Measurements from ENCODE around the gene FBLN5.
A peak's percentile ranks its signal among the peaks of the same experiment; 100 is the strongest.

The FBLN5 gene

GRCh38 chr14:91947475-91948184, at the start of gene FBLN5:
Gene FBLN5 (minus strand): TSS chr14:91947694. CDS start chr14:91947229, 465 bp downstream.
- H3K4me3 Mint-ChIP-seq, result peak within 1 kb of the TSS; percentile 74
- H3K36me3 Mint-ChIP-seq, result no peaks in the 10 kb centered on the region
- H3K4me1 Mint-ChIP-seq, result peaks cover 13% of the 10 kb centered on the region
- no peaks in the 10 kb centered on the region for H3K9me3 Mint-ChIP-seq
- peak within 1 kb of the TSS; percentile 58 for H3K27ac Mint-ChIP-seq
- peak; percentile 80 for ATAC-seq
- peak; percentile 18 to 56 for DNase-seq (ENCODE audit: low spot score in 2 of 2)

- ATAC-seq, result peak; percentile 58
- Mint-ChIP-seq H3K27ac (peak overlapping the region; percentile 9), H3K4me1 (peaks cover 27% of the 10 kb centered on the region), H3K36me3 (peaks cover 87% of the 10 kb centered on the region), H3K9me3 (no peaks in the 10 kb centered on the region), H3K4me3 (no peak overlapping the region)
- no peak for DNase-seq (ENCODE audit: low spot score in 2 of 2)
Observed at GRCh38 chr14:91996948-91997371, 49.5 kb upstream of the FBLN5 start.

DNA sequence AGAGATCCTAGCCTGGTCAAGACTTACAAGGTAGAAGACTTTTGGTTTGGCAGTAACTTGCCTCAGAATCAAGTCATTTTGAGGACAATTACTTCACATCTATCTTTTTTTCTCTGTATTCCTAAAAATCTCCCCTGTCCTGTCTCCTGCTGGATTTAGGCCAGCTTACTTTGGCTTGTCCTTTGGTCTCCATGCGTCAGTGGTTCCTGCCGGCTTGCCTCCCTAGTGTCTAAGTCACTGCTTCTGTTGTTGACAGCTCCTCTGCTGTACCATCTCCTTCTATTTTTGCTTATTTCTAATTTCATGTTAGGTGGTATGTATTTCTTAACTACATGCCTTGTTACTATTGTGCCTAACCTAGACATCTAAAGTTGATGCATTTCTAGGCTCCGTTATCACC, 39.7 kb upstream of the FBLN5 start:
- no peaks in the 10 kb centered on the region for H3K9me3 Mint-ChIP-seq
- H3K36me3 Mint-ChIP-seq, result peaks cover 91% of the 10 kb centered on the region
- H3K27ac Mint-ChIP-seq, result peak overlapping the region; percentile 1
- H3K4me3 Mint-ChIP-seq, result no peak overlapping the region
- H3K4me1 Mint-ChIP-seq, result peaks cover 8% of the 10 kb centered on the region
- ATAC-seq (no peak), DNase-seq (ENCODE audit: low spot score in 2 of 2) (no peak)

DNA sequence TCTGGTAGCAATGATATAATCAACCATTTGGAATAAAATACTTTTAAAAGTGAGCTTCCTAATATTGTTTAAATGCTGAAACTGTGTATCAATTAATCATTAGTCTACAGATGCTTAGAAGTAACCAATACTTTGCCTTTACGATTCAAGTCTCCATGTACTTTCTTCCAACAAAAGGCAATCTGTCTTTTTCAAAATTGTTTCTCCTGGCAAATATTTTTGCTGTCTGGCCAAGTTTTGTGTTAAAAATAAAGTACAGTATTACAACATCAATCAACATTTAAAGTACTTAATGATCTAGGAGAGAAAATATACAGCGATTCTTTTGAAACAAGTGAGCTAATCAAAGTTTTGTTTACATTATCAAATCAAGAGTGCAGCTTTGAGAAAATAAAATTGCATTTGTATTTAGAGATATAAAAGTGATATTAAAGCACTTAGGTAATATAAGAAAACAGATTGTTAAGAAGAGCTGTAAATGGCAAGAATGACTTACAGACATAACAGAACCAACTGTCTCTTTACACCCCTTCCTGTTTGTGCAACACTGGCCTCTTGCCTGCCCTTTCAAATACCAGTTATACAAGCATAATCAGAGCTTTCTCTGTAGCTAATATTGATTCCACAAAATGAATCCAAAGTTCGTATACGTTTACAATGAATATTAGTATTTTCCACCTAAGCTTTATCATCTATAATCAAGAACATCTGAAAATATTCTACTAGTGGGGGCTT, 38.2 kb upstream of the FBLN5 start:
- no peak for DNase-seq (ENCODE audit: low spot score in 2 of 2)
- Mint-ChIP-seq H3K9me3 (no peaks in the 10 kb centered on the region), H3K36me3 (peaks cover 76% of the 10 kb centered on the region), H3K27ac (no peak overlapping the region), H3K4me1 (peaks cover 8% of the 10 kb centered on the region), H3K4me3 (no peak overlapping the region)
- ATAC-seq, result no peak

- Mint-ChIP-seq H3K9me3 (no peaks in the 10 kb centered on the region), H3K36me3 (peaks cover 71% of the 10 kb centered on the region), H3K4me1 (peaks cover 8% of the 10 kb centered on the region), H3K4me3 (no peak overlapping the region), H3K27ac (no peak overlapping the region)
- no peak for DNase-seq (ENCODE audit: low spot score in 2 of 2)
- no peak for ATAC-seq
Observed at GRCh38 chr14:91985008-91985407, 37.5 kb upstream of the FBLN5 start.

DNA sequence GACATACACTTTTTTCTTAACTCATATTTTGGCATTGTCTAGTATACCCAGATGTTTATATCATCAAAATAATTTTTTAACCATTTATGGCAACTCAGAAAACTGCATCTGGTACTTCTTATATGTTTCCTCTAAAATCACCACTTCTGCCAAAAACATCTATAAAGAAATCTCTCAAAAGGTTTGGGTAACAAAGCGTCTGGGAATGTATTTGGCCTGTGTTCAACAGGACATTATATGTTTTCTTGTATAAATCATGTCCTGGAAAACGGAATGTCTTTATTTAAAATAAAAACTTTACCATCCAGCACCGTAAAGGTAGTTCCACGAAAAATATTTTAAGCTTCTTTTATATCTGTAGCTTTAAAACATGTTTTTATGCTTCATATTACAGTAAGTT, 36.1 kb upstream of the FBLN5 start:
- H3K27ac Mint-ChIP-seq, result no peak overlapping the region

DNA sequence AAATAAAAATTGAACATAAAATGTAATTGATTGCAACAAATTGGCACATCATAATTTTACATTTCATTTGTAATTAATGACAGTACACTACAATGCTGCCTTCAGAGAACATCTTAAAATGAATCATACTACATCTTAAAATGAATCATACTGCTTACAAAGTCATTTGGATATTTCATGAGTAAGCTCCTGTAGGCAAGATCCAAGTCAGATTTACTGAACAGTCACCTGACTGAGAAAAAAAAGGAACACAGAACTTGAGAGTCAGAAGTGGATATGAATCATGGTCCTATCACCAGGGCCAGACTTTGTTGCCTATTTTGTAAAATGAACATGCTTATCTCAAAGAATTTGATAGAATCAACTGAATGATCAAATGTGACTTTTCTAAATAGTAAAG, 32.7 kb upstream of the FBLN5 start:
- Mint-ChIP-seq H3K9me3 (no peaks in the 10 kb centered on the region), H3K4me3 (no peak overlapping the region), H3K36me3 (peaks cover 68% of the 10 kb centered on the region), H3K27ac (peak overlapping the region; percentile 4), H3K4me1 (peaks cover 21% of the 10 kb centered on the region)
- ATAC-seq (peak; percentile 99), DNase-seq (ENCODE audit: low spot score in 2 of 2) (no peak)

More for the DNA sequence above, 36.1 kb upstream of the FBLN5 start:
- no peak for DNase-seq (ENCODE audit: low spot score in 2 of 2)
- no peaks in the 10 kb centered on the region for H3K9me3 Mint-ChIP-seq
- no peak overlapping the region for H3K4me3 Mint-ChIP-seq
- H3K36me3 Mint-ChIP-seq, result peaks cover 71% of the 10 kb centered on the region
- H3K4me1 Mint-ChIP-seq, result peaks cover 21% of the 10 kb centered on the region
- ATAC-seq, result no peak

GRCh38 chr14:91977884-91978283, 30.4 kb upstream of the FBLN5 start:
- Mint-ChIP-seq H3K4me1 (peaks cover 17% of the 10 kb centered on the region), H3K36me3 (peaks cover 68% of the 10 kb centered on the region), H3K4me3 (no peak overlapping the region), H3K27ac (no peak overlapping the region), H3K9me3 (no peaks in the 10 kb centered on the region)
- DNase-seq (ENCODE audit: low spot score in 2 of 2), result no peak
- no peak for ATAC-seq

GRCh38 chr14:91975763-91976162, 28.3 kb upstream of the FBLN5 start:
- Mint-ChIP-seq H3K9me3 (no peaks in the 10 kb centered on the region), H3K27ac (no peak overlapping the region), H3K4me1 (peaks cover 13% of the 10 kb centered on the region), H3K36me3 (peaks cover 90% of the 10 kb centered on the region), H3K4me3 (no peak overlapping the region)
- DNase-seq (ENCODE audit: low spot score in 2 of 2), result no peak
- no peak for ATAC-seq

GRCh38 chr14:91971188-91971778, 23.8 kb upstream of the FBLN5 start:
- H3K9me3 Mint-ChIP-seq, result no peaks in the 10 kb centered on the region
- H3K4me1 Mint-ChIP-seq, result peaks cover 7% of the 10 kb centered on the region
- ATAC-seq (no peak), DNase-seq (ENCODE audit: low spot score in 2 of 2) (no peak)
- no peak overlapping the region for H3K4me3 Mint-ChIP-seq
- peak overlapping the region; percentile 43 for H3K27ac Mint-ChIP-seq
- peaks cover 92% of the 10 kb centered on the region for H3K36me3 Mint-ChIP-seq

DNA sequence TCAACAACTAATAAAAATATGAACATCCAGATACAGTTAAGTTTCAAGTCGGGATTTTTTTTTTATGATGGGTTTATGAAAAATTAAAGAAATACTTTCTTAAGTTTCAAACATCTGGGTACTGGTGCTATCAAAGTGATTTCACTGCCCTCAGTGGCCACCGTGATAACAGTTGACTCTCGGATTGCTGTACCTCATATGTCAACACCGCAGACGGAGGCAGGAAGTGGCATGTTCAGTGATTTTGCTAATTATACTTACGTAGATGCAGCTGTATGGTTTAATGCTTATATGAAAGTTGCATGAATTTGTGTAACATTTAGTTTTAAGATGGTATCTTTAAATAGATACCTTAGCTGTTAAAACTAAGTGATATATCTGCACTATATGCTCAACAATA, 20.8 kb upstream of the FBLN5 start:
- DNase-seq (ENCODE audit: low spot score in 2 of 2) (no peak), ATAC-seq (peak; percentile 88)
- H3K27ac Mint-ChIP-seq, result peak overlapping the region; percentile 26
- H3K36me3 Mint-ChIP-seq, result peaks cover 63% of the 10 kb centered on the region
- H3K4me3 Mint-ChIP-seq, result no peak overlapping the region
- no peaks in the 10 kb centered on the region for H3K9me3 Mint-ChIP-seq
- H3K4me1 Mint-ChIP-seq, result peaks cover 13% of the 10 kb centered on the region

DNA sequence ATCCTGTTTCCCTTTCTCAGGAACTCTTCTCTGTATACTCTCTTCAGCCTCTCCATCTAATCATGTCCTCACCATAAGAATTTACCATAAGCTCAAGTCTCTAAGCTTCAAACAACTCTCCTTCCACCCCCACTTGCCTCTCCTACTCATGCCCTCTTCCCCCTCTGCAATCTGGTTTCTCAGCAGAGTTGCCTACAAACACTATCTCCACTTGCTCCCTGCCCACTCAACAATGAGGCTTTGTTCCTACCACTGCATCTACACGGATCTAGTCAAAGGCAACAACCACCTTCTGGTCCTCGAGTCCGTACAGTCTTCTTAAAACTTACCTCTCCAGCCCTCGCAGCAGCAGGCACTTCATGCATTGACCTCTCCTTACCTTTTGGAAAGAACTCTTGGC, 17.2 kb upstream of the FBLN5 start:
- no peaks in the 10 kb centered on the region for H3K9me3 Mint-ChIP-seq
- H3K4me1 Mint-ChIP-seq, result peaks cover 13% of the 10 kb centered on the region
- H3K36me3 Mint-ChIP-seq, result peaks cover 27% of the 10 kb centered on the region
- H3K27ac Mint-ChIP-seq, result peak overlapping the region; percentile 0
- no peak overlapping the region for H3K4me3 Mint-ChIP-seq
- ATAC-seq (no peak), DNase-seq (ENCODE audit: low spot score in 2 of 2) (no peak)

DNA sequence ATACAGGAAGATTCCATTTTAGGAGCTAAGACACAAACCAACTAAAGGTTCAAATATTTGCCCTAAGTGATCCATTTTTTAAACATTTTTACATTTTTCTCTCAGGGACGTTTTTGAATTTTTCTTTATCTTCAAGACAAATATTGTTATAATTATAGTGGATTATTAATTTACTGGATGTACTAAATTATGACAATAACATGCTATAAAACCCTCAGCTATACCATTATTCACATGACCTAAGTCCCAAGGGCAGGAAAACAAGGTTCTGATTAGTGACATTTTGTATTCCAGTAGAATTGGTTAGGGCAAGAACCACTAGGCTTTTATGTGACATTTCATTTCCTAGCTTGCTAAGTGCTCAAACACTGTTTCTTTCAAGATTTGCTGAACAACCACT, 16.5 kb upstream of the FBLN5 start:
- Mint-ChIP-seq H3K4me1 (peaks cover 13% of the 10 kb centered on the region), H3K9me3 (no peaks in the 10 kb centered on the region), H3K36me3 (peaks cover 20% of the 10 kb centered on the region), H3K4me3 (no peak overlapping the region), H3K27ac (no peak overlapping the region)
- DNase-seq (ENCODE audit: low spot score in 2 of 2) (no peak), ATAC-seq (no peak)

- Mint-ChIP-seq H3K9me3 (no peaks in the 10 kb centered on the region), H3K27ac (no peak overlapping the region), H3K4me3 (no peak overlapping the region), H3K36me3 (peaks cover 15% of the 10 kb centered on the region), H3K4me1 (peaks cover 8% of the 10 kb centered on the region)
- ATAC-seq, result no peak
- DNase-seq (ENCODE audit: low spot score in 2 of 2), result no peak
Observed at GRCh38 chr14:91963465-91963864, 16.0 kb upstream of the FBLN5 start.

DNA sequence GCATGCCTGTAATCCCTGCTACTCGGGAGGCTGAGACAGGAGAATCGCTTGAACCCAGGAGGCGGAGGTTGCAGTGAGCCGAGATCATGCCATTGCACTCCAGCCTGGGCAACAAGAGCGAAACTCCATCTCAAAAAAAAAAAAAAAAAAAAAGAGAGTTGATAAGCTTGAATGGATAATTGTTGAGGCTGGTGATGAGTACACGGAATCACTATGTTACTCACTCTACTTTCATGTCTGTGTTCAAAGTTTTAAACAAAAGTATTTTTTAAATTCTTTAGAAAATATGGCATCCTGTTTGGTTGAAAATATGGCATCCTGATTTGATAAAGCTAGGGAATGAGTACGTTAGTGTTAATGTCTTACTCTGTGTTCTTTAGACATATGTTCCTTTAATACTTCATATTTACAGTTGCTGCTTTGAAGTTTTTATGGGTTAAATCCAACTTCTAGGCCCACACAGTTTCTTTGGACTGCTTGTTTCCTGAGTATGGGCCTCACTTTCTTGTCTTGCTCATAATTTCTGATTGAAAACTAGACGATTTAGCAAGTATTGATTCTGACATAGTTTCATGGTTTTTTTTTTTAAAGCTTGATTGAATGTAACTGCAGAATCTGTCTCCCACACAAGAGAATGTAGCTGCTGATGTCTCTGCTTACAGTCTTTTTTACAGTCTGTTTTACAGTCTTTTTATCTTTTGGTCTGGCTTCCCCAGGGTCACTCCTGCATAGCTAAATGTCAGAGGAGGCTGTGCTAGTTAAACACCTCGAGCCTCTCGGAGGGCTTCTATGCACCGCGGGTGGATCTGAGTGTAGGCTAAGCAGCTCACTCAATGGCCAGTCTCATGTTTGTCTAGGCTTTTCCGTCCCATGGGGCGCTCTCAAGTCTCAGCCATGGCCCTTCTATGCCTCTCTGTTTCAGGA, 14.1 kb upstream of the FBLN5 start:
- H3K4me1 Mint-ChIP-seq, result peaks cover 6% of the 10 kb centered on the region
- no peaks in the 10 kb centered on the region for H3K36me3 Mint-ChIP-seq
- no peaks in the 10 kb centered on the region for H3K9me3 Mint-ChIP-seq
- no peak overlapping the region for H3K27ac Mint-ChIP-seq
- H3K4me3 Mint-ChIP-seq, result no peak overlapping the region
- DNase-seq (ENCODE audit: low spot score in 2 of 2), result no peak
- ATAC-seq, result peak; percentile 74
